Amygdala (tissue), 56 donors: Measurements from ENCODE around the gene VCP.

Source experiments
- DNase-seq, 56 donors: peaks; one replicate each; lab custom pipeline; 2025; lab: John Stamatoyannopoulos, UW

Gene VCP

GRCh38 chr9:35104586-35104985 lies 32.2 kb upstream of the VCP start:
- DNase-seq = no peak

GRCh38 chr9:35103660-35104191 lies 31.3 kb upstream of the VCP start:
- DNase-seq = no peak

- peak; percentile 55 to 97 (median 92) for DNase-seq
Measured at GRCh38 chr9:35102769-35103659, 30.6 kb upstream of the VCP start, which contains the start of gene STOML2. Gene STOML2, minus strand, starts transcription at chr9:35103131. Its CDS starts 37 bp downstream, at chr9:35103094.

- DNase-seq = peak in 2 of 56 donors; percentile 53
Measured at GRCh38 chr9:35102465-35102768, 30.0 kb upstream of the VCP start.

- DNase-seq = no peak
Measured at GRCh38 chr9:35097573-35097972, 25.1 kb upstream of the VCP start.

GRCh38 chr9:35096035-35096849 lies 23.8 kb upstream of the VCP start, which contains the start of gene PIGO:
Gene PIGO, minus strand, starts transcription at chr9:35096591. Its CDS starts 1,026 bp downstream, at chr9:35095565.
- DNase-seq = peak in 55 of 56 donors; percentile 34 to 89 (median 74)

GRCh38 chr9:35091536-35091935 lies 19.1 kb upstream of the VCP start:
- DNase-seq = no peak

- no peak for DNase-seq
Measured at GRCh38 chr9:35089434-35089833, 17.0 kb upstream of the VCP start.

- DNase-seq = no peak
Measured at GRCh38 chr9:35085078-35085477, 12.7 kb upstream of the VCP start.

GRCh38 chr9:35079426-35080341 lies 7.3 kb upstream of the VCP start, which contains the start of gene FANCG:
Gene FANCG, minus strand, starts transcription at chr9:35079942. Its CDS starts 418 bp downstream, at chr9:35079524.
- peak in 55 of 56 donors; percentile 54 to 94 (median 86) for DNase-seq

- DNase-seq = peak in 1 of 56 donors; percentile 23
Measured at GRCh38 chr9:35079041-35079425, 6.6 kb upstream of the VCP start.

- no peak for DNase-seq
Measured at GRCh38 chr9:35078066-35078465, 5.6 kb upstream of the VCP start.

- no peak for DNase-seq
Measured at GRCh38 chr9:35076848-35077247, 4.4 kb upstream of the VCP start.

GRCh38 chr9:35075358-35075757 lies 2.9 kb upstream of the VCP start:
- DNase-seq = no peak

- DNase-seq = no peak
Measured at GRCh38 chr9:35074791-35075190, 2.4 kb upstream of the VCP start.

GRCh38 chr9:35074141-35074540 lies 1.7 kb upstream of the VCP start:
- no peak for DNase-seq

- no peak for DNase-seq
Measured at GRCh38 chr9:35073279-35073612, 821 bp upstream of the VCP start.

- DNase-seq = peak in 53 of 56 donors; percentile 13 to 79 (median 59)
Measured at GRCh38 chr9:35071814-35072460, 488 bp downstream of the VCP start.
